Stomach smooth muscle (tissue), 2 donors: ENCODE data around the gene KIF25.

Experiments
- H3K27ac ChIP-seq: one replicate; pipeline ENCODE4 v1.7.0; 2013; ENCODE audit warnings: mild to moderate bottlenecking, low read length, inconsistent platforms
- H3K27me3 ChIP-seq, 2 donors: one replicate each; pipeline ENCODE4 v1.7.0; 2013; ENCODE audit warnings: low read length in 2 of 2; ENCODE audit not compliant: insufficient read depth in 2 of 2, control insufficient read depth in 1 of 2
- H3K36me3 ChIP-seq, 2 donors: one replicate each; pipeline ENCODE4 v1.7.0; 2013; ENCODE audit warnings: low read length in 2 of 2; ENCODE audit not compliant: control insufficient read depth in 2 of 2, insufficient read depth in 2 of 2
- H3K4me1 ChIP-seq: one replicate; pipeline ENCODE4 v1.7.0; 2013; ENCODE audit warnings: low read length; ENCODE audit not compliant: control insufficient read depth, insufficient read depth
- H3K4me3 ChIP-seq, 2 donors: one replicate each; pipeline ENCODE4 v1.7.0; 2013; ENCODE audit warnings: low read length in 2 of 2
- H3K9ac ChIP-seq, 2 donors: one replicate each; pipeline ENCODE4 v1.7.0; 2013; ENCODE audit warnings: low read length in 2 of 2, mild to moderate bottlenecking in 1 of 2
- H3K9me3 ChIP-seq, 2 donors: one replicate each; pipeline ENCODE4 v1.7.0; 2013; ENCODE audit warnings: low read length in 2 of 2; ENCODE audit not compliant: control insufficient read depth in 2 of 2
- donor health status: healthy.
- donor health status: Pancreatic carcinoma.

The KIF25 gene

GRCh38 chr6:168090706-168091105, 93.2 kb downstream of the KIF25 start:
- Histone ChIP-seq H3K9me3 (peaks cover 0 to 7% of the 10 kb centered on the region in 2 donors), H3K4me1 (peaks cover 15% of the 10 kb centered on the region), H3K36me3 (no peaks in the 10 kb centered on the region), H3K4me3 (no peak overlapping the region), H3K27ac (no peak overlapping the region), H3K9ac (no peak overlapping the region), H3K27me3 (no peaks in the 10 kb centered on the region)

- H3K27me3 ChIP-seq: no peaks in the 10 kb centered on the region
- no peak overlapping the region for H3K4me3 ChIP-seq
- peaks cover 0 to 7% of the 10 kb centered on the region in 2 donors for H3K9me3 ChIP-seq
- H3K9ac ChIP-seq: no peak overlapping the region
- H3K4me1 ChIP-seq: peaks cover 15% of the 10 kb centered on the region
- H3K36me3 ChIP-seq: no peaks in the 10 kb centered on the region
- H3K27ac ChIP-seq: no peak overlapping the region
Measured at GRCh38 chr6:168091381-168092264, 94.2 kb downstream of the KIF25 start.

GRCh38 chr6:168092541-168092940, 95.1 kb downstream of the KIF25 start:
- H3K4me1 ChIP-seq: peaks cover 15% of the 10 kb centered on the region
- H3K9ac ChIP-seq: no peak overlapping the region
- no peak overlapping the region for H3K4me3 ChIP-seq
- H3K9me3 ChIP-seq: peaks cover 0 to 7% of the 10 kb centered on the region in 2 donors
- no peaks in the 10 kb centered on the region for H3K36me3 ChIP-seq
- H3K27ac ChIP-seq: no peak overlapping the region
- H3K27me3 ChIP-seq: peaks cover 0 to 3% of the 10 kb centered on the region in 2 donors

- H3K27ac ChIP-seq: no peak overlapping the region
- peaks cover 2 to 6% of the 10 kb centered on the region in 2 donors for H3K27me3 ChIP-seq
- H3K9ac ChIP-seq: no peak overlapping the region
- H3K36me3 ChIP-seq: no peaks in the 10 kb centered on the region
- H3K4me3 ChIP-seq: no peak overlapping the region
- peaks cover 13% of the 10 kb centered on the region for H3K4me1 ChIP-seq
- peaks cover 0 to 7% of the 10 kb centered on the region in 2 donors for H3K9me3 ChIP-seq
Measured at GRCh38 chr6:168093071-168093505, 95.6 kb downstream of the KIF25 start.

GRCh38 chr6:168093634-168094033, 96.2 kb downstream of the KIF25 start:
- Histone ChIP-seq H3K27me3 (peaks cover 4 to 6% of the 10 kb centered on the region in 2 donors), H3K4me1 (peaks cover 7% of the 10 kb centered on the region), H3K4me3 (no peak overlapping the region), H3K9me3 (peaks cover 0 to 7% of the 10 kb centered on the region in 2 donors), H3K9ac (no peak overlapping the region), H3K27ac (no peak overlapping the region), H3K36me3 (no peaks in the 10 kb centered on the region)
